Eye (tissue), 1 donor: ENCODE results near the gene COMMD1.
"Not testable (repeated sequence)": the region's sequence is repeated elsewhere in the genome, so short reads cannot be mapped to it uniquely, and the experiment has no call there.

Source experiments
- DNase-seq: peaks from one replicate; pipeline ENCODE4 v3.0.0-alpha.2; 2015

COMMD1 gene

GRCh38 chr2:61905372-61906185 is at the start of gene COMMD1:
Gene COMMD1, plus strand, starts transcription at chr2:61905674. Its CDS starts 5 bp downstream, at chr2:61905679.
- peak; percentile 87 for DNase-seq

DNA sequence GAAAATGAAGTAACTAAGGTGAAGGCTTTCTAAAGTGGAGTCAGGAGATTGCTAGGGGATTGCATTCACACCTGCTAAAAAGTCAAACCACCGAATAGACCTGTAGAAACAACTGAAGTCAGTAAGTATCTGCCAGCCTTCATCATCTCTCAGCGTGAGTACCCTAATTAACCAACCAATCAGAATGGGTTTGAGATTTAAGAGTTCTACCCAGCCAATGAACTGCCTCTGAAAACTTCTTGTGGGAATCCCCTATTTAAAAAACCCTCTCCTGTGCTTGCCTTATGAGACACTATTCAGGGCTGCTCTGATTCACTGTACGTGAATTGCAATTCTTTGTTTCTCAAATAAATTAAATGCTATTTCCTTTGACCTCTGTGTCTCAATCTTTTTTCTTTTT is 48.2 kb upstream of the COMMD1 start:
- no peak for DNase-seq

- DNase-seq, result no peak
Measured at GRCh38 chr2:61862085-61862484, 43.4 kb upstream of the COMMD1 start.

- DNase-seq, result not testable (repeated sequence)
Measured at GRCh38 chr2:61866482-61867089, 38.9 kb upstream of the COMMD1 start.

GRCh38 chr2:61876400-61876799 is 29.1 kb upstream of the COMMD1 start:
- DNase-seq, result no peak

- DNase-seq, result no peak
Measured at GRCh38 chr2:61877571-61878245, 27.8 kb upstream of the COMMD1 start.

DNA sequence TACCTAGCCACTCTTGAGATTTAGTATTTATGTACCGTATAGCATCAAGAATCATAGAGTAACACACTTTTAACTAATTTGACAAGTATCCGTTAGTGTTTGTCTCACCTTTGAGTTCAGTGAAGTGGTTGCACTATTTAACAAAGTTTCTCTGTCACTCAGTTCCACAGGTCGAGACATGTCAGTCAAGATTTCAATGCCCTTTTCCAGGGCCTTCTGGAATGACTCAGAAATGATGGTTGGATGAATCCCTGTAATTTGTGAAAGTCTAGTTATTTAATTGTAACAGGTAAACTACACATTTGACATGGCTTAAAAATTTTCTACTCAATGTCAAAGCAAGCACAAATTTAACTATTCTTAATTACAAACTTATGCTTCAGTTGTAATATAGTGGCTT is 26.7 kb upstream of the COMMD1 start:
- DNase-seq, result no peak

DNA sequence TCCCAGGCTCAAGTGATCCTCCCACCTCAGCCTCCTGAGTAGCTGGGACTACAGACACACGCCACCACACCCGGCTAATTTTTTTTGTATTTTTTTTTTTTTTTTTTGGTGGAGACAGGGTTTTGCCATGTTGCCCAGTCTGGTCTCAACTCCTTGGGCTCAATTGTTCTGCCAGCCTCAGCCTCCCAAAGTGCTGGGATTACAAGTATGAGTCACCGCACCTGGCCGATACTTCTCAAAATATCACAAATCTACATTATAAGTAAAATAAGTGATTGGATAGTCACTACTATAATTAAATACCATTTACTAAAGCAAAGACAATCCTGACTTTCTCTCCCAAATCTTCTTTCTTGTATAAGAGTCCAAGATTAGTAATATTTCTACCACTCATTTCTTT is 26.1 kb upstream of the COMMD1 start:
- not testable (repeated sequence) for DNase-seq

DNA sequence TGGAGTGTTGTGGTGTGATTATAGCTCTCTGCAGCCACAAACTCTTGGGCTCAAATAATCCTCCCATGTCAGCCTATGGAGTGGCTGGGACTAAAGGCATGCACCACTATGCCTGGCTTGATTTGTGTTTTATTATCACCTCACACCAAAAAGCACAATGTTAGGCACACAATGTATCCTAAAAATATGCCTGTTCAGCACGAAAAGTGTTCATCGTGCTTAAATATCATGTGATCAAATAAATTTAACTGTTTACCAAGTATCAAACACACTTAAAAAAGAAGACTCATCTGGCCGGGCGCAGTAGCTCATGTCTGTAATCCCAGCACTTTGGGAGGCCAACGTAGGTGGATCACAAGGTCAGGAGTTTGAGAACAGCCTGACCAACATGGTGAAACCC is 22.6 kb upstream of the COMMD1 start:
- no peak for DNase-seq

DNA sequence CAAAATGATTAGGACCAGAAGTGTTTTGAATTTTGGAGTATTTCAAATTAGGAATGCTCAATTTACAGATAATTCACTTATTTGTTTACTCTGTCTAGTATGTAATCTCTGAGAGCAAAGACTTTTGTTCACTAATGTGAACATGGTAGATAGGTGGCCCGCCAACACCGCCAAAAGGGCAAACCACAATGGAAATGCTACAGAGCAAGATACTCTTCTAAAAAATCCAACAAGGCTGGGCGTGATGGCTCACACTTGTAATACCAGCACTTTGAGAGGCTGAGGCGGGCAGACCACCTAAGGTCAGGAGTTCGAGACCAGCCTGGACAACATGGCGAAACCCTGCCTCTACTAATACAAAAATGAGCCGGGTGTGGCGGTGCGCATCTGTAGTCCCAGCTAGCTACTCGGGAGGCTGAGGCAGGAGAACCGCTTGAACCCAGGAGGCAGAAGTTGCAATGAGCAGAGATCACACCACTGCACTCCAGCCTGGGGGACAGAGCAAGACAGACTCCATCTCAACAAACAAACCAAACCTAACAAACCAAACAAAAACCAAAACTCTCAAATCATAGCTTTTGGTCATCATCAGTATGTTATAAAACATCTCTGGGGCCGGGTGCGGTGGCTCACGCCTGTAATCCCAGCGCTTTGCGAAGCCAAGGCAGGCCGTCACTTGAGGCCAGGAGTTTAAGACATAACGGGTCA is 19.4 kb upstream of the COMMD1 start:
- no peak for DNase-seq

DNA sequence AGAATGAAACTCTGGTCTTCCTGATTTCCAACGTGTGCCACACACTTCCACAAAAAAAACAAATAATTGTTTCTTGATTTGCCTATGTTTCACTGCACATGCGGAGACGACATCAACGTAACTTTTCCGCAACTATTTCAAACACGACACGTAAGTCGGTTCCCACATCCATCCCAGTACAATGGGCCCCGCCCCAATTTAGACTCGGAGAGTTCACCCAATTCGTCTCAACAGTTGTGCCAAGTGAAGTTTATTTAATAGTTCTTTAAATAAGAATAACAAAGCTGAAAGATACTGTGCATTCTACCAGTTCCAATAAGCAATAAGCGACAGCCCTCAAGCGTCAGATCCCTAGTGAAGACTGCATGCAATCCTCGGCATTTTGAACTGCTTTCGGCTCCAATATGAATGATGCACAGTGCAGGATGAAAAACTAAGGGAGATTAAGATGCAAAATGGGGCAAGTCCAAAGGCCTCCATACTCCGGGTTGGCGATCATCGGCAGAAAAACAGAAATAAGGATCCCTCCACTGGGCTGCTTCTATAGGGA is 17.7 kb upstream of the COMMD1 start:
- no peak for DNase-seq

GRCh38 chr2:61888267-61889055 is 17.0 kb upstream of the COMMD1 start, which contains the start of gene CCT4:
Gene CCT4, minus strand, starts transcription at chr2:61888656. Its CDS starts 149 bp downstream, at chr2:61888507.
- DNase-seq, result peak; percentile 98

- no peak for DNase-seq
Measured at GRCh38 chr2:61898810-61899209, 6.7 kb upstream of the COMMD1 start.

DNA sequence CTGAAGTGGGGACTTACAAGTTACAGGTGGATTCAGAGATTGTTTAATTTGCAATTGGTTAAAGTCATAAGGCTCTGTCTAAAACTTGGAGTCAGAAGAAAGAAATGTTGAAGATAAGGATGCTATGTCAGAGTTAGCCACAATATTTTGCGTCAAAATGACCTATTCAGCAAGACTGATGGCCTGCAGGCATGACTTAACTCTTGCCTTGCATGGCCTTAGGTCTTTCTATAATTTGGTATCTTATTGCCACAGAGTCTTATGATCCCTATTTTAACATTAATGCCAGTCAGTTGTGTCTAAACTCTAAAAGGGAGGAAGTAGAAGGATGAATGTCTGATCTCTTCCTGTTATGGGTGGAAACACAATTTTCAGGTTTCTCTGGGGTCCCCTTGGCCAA is 5.2 kb upstream of the COMMD1 start:
- DNase-seq, result no peak

DNA sequence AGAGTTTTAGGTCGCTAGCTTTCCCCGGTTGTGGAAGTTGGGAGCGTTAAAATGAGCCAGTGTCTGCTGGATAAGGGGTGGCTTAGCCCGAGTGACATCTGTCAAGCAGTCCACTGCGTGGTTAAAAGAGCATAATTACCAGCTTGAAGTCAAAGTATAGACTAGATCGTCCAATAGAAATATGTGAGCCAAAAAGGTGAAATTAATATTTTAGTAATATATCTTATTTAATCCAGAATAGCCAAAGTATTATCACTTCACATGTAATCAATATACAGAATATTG is 654 bp downstream of the COMMD1 start:
- no peak for DNase-seq

GRCh38 chr2:61909116-61909515 is 3.6 kb downstream of the COMMD1 start:
- DNase-seq, result no peak

- DNase-seq, result no peak
Measured at GRCh38 chr2:61910603-61911002, 5.1 kb downstream of the COMMD1 start.

DNA sequence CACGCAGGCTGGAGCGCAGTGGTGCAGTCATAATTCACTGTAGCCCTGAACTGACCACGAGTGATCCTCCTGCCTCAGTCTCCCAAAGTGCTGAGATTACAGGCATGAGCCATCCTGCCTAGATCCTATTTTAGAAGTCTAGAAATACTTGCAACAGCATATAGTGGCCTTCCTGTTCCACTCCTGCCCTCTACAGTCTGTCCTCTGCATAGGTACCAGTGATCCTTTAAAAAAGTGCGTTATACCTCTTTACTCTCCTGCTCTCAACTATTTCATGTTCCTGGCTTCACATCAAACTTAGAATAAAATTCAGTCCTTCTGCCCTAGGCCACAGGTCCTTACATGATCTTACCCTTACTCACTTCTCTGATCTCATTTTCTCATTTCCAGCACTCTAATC is 6.0 kb downstream of the COMMD1 start:
- no peak for DNase-seq

DNA sequence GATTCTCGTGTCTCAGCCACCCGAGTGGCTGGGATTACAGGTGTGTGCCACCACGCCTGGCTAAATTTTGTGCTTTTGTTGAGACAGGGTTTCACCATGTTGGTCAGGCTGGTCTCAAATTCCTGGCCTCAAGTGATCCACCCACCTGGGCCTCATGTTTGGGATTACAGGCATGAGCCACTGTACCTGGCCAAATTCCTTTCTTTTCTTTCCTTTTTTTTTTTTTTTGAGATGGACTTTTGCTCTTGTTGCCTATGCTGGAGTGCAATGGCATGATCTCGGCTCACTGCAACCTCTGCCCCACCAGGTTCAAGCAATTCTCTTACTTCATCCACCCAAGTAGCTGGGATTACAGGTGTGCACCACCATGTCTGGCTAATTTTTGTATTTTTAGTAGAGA is 9.3 kb downstream of the COMMD1 start:
- DNase-seq, result not testable (repeated sequence)

DNA sequence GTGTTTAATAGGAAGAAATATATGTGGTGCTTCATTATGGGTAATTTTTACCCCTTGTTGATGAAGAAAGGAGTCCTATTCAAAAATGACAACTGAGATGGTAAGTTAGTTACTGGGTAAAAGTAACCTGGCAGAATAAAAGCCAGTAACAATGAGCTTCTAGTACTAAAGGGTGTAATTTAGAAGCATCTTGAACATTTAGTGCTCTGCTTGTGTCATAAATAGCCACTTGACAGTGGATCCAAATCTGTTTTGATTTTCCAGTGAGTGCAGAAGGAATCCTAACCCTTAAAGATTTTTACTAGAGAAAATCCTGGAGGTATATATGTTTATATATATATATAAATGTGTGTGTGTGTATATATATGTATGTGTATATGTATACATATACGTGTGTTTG is 15.1 kb downstream of the COMMD1 start:
- no peak for DNase-seq

DNA sequence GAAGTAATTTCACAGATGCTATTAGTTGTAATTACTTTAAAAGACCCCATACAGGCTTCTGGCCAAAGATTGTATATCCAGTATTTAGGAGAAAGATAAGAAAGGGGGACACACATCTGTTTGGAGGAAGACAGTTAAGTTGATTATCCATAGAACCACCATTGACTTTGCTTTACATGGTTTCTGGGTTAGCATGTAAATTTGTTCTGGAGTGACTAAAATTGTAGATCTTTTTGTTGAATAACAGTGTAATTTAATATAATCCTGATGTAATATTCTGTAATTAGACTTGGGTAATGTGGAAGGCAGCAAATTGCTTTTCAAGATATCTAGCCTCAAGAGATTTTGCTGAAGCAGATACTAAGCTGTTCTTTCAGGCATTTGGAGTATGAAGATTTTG is 17.2 kb downstream of the COMMD1 start:
- DNase-seq, result no peak
